GM19035 (cell line): Measurements from ENCODE around the gene MAJIN.
"Not testable (repeated sequence)": the region's sequence is repeated elsewhere in the genome, so short reads cannot be mapped to it uniquely, and the experiment has no call there.

Source experiments
- ATAC-seq: cut with Tn5 transposase; IDR thresholded peaks from one replicate; pipeline ENCODE4 v1.9.1; 2021; ENCODE audit not compliant: unreplicated experiment

Gene MAJIN

GRCh38 chr11:64971421-64972233 is at the start of gene MAJIN:
TSS of gene MAJIN (minus strand) at chr11:64972108. CDS start at chr11:64959405, 12,703 bp downstream.
- ATAC-seq = no peak

GRCh38 chr11:65021509-65021908 is 49.6 kb upstream of the MAJIN start:
- no peak for ATAC-seq

- no peak for ATAC-seq
Observed at GRCh38 chr11:65021003-65021402, 49.1 kb upstream of the MAJIN start.

GRCh38 chr11:65019824-65020223 is 47.9 kb upstream of the MAJIN start:
- no peak for ATAC-seq

- ATAC-seq = no peak
Observed at GRCh38 chr11:65017937-65018336, 46.0 kb upstream of the MAJIN start.

GRCh38 chr11:65016705-65017104 is 44.8 kb upstream of the MAJIN start:
- ATAC-seq = no peak

GRCh38 chr11:65014726-65015227 is 42.9 kb upstream of the MAJIN start:
- ATAC-seq = no peak

- ATAC-seq = peak; percentile 83
Observed at GRCh38 chr11:65013888-65014725, 42.2 kb upstream of the MAJIN start, which contains the start of gene ARL2. TSS of gene ARL2 (plus strand) at chr11:65014160. CDS start at chr11:65014208, 48 bp downstream.

GRCh38 chr11:65013130-65013887 is 41.4 kb upstream of the MAJIN start:
- ATAC-seq = peak; percentile 73

- no peak for ATAC-seq
Observed at GRCh38 chr11:65008873-65009272, 37.0 kb upstream of the MAJIN start.

- ATAC-seq = no peak
Observed at GRCh38 chr11:65008016-65008415, 36.1 kb upstream of the MAJIN start.

- not testable (repeated sequence) for ATAC-seq
Observed at GRCh38 chr11:65003968-65004367, 32.1 kb upstream of the MAJIN start.

GRCh38 chr11:65003282-65003681 is 31.4 kb upstream of the MAJIN start:
- no peak for ATAC-seq

GRCh38 chr11:65002706-65003105 is 30.8 kb upstream of the MAJIN start:
- ATAC-seq = no peak

- no peak for ATAC-seq
Observed at GRCh38 chr11:64999478-64999877, 27.6 kb upstream of the MAJIN start.

- ATAC-seq = no peak
Observed at GRCh38 chr11:64998690-64999431, 27.0 kb upstream of the MAJIN start.

GRCh38 chr11:64998141-64998540 is 26.2 kb upstream of the MAJIN start:
- no peak for ATAC-seq

GRCh38 chr11:64996710-64997380 is 24.9 kb upstream of the MAJIN start, which contains the start of gene BATF2:
TSS of gene BATF2 (minus strand) at chr11:64996971. CDS start at chr11:64996914, 57 bp downstream.
- no peak for ATAC-seq

- ATAC-seq = no peak
Observed at GRCh38 chr11:64996327-64996709, 24.4 kb upstream of the MAJIN start.

- ATAC-seq = no peak
Observed at GRCh38 chr11:64994318-64994717, 22.4 kb upstream of the MAJIN start.
